Activated CD4-positive, alpha-beta T cell treated with anti-CD3 and anti-CD28 coated beads, Interleukin-2, amount 10 ng/mL, durations not matched to agents 24 days and 14 days (primary cell): Measurements from ENCODE around the gene NTN1. TPM values are rescaled to one million over a fixed set of nuclear protein-coding genes. Genes with fewer than 3 reads are reported as not detected.
A peak's percentile ranks its signal among the peaks of the same experiment; 100 is the strongest.

Experiments
- DNase-seq: peaks from one replicate; pipeline ENCODE4 v3.0.0; 2022
- H3K27ac Mint-ChIP-seq: one replicate; pipeline ENCODE4 v1.8.0; 2022; ENCODE audit warnings: mild to moderate bottlenecking, mixed read lengths
- H3K27me3 Mint-ChIP-seq: one replicate; pipeline ENCODE4 v1.8.0; 2022; ENCODE audit warnings: mixed read lengths
- H3K36me3 Mint-ChIP-seq: one replicate; pipeline ENCODE4 v1.8.0; 2022; ENCODE audit warnings: low read depth, mild to moderate bottlenecking, mixed read lengths
- H3K4me1 Mint-ChIP-seq: one replicate; pipeline ENCODE4 v1.8.0; 2021; ENCODE audit warnings: mixed read lengths
- H3K4me3 Mint-ChIP-seq: one replicate; pipeline ENCODE4 v1.8.0; 2022; ENCODE audit warnings: mild to moderate bottlenecking, moderate library complexity, mixed read lengths
- H3K9me3 Mint-ChIP-seq: one replicate; pipeline ENCODE4 v1.8.0; 2021; ENCODE audit warnings: mixed read lengths
- intact Hi-C: fragments of 100-400 bp; cut with micrococcal nuclease; formaldehyde crosslinking; loops from one replicate; pipeline ENCODE4 v1.15.1; 2023
- total RNA-seq: library from RNA; stranded (reverse); gene quantifications from 2 replicates; pipeline ENCODE4 v1.2.3, GENCODE V29; 2022

Gene NTN1
- total RNA-seq, 1 donor from 2014 or later = 0.51 TPM

- Mint-ChIP-seq H3K4me1 (peaks cover 8% of the 10 kb centered on the region), H3K4me3 (peak overlapping the region; percentile 84), H3K27me3 (no peaks in the 10 kb centered on the region), H3K9me3 (no peaks in the 10 kb centered on the region), H3K27ac (peak overlapping the region; percentile 70), H3K36me3 (no peaks in the 10 kb centered on the region)
- peak; percentile 90 for DNase-seq
- intact Hi-C loops = loop anchor here (5.0 to 10.0 kb wide), 2 partner anchors 32 to 55 kb away; no protein-coding TSS in a partner anchor
Measured at GRCh38 chr17:9239793-9240658, 218.7 kb downstream of the NTN1 start.

- Mint-ChIP-seq H3K36me3 (no peaks in the 10 kb centered on the region), H3K4me1 (peaks cover 6% of the 10 kb centered on the region), H3K27ac (no peak overlapping the region), H3K9me3 (no peaks in the 10 kb centered on the region), H3K27me3 (no peaks in the 10 kb centered on the region), H3K4me3 (no peak overlapping the region)
- DNase-seq = no peak
- intact Hi-C loops = no loop called here
Measured at GRCh38 chr17:9240659-9241370, 219.5 kb downstream of the NTN1 start.

DNA sequence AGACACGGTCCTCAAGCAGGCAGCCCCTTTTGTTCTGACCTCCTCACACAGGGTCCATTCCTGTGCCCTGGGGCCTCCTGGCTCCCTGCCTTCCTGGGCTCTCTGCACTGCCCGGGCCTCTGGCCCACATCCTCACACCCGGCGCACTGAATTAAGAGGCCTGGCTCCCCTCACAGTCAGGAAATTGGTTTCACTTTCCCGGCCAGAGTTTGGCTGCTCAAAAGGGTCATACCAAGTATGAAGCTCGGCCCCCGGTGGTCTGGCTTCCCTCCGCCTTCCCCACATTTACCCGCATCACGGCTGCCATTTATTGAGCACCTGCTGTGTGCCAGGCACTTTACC, 220.0 kb downstream of the NTN1 start:
- H3K4me1 Mint-ChIP-seq = peaks cover 6% of the 10 kb centered on the region
- intact Hi-C loops = no loop called here
- no peaks in the 10 kb centered on the region for H3K36me3 Mint-ChIP-seq
- H3K27ac Mint-ChIP-seq = no peak overlapping the region
- no peaks in the 10 kb centered on the region for H3K27me3 Mint-ChIP-seq
- peak overlapping the region; percentile 11 for H3K4me3 Mint-ChIP-seq
- no peaks in the 10 kb centered on the region for H3K9me3 Mint-ChIP-seq
- no peak for DNase-seq

- H3K27me3 Mint-ChIP-seq = no peaks in the 10 kb centered on the region
- intact Hi-C loops = no loop called here
- no peaks in the 10 kb centered on the region for H3K36me3 Mint-ChIP-seq
- no peak overlapping the region for H3K27ac Mint-ChIP-seq
- no peak for DNase-seq
- peak overlapping the region; percentile 11 for H3K4me3 Mint-ChIP-seq
- H3K4me1 Mint-ChIP-seq = peaks cover 6% of the 10 kb centered on the region
- no peaks in the 10 kb centered on the region for H3K9me3 Mint-ChIP-seq
Measured at GRCh38 chr17:9241774-9242496, 220.6 kb downstream of the NTN1 start.

- intact Hi-C loops = no loop called here
- Mint-ChIP-seq H3K36me3 (no peaks in the 10 kb centered on the region), H3K4me1 (peaks cover 6% of the 10 kb centered on the region), H3K27ac (no peak overlapping the region), H3K27me3 (no peaks in the 10 kb centered on the region), H3K4me3 (no peak overlapping the region), H3K9me3 (no peaks in the 10 kb centered on the region)
- no peak for DNase-seq
Measured at GRCh38 chr17:9242497-9242881, 221.2 kb downstream of the NTN1 start.

GRCh38 chr17:9242983-9243382, 221.7 kb downstream of the NTN1 start:
- H3K36me3 Mint-ChIP-seq = no peaks in the 10 kb centered on the region
- no peaks in the 10 kb centered on the region for H3K9me3 Mint-ChIP-seq
- no peak overlapping the region for H3K4me3 Mint-ChIP-seq
- no peak overlapping the region for H3K27ac Mint-ChIP-seq
- intact Hi-C loops = no loop called here
- no peak for DNase-seq
- H3K27me3 Mint-ChIP-seq = no peaks in the 10 kb centered on the region
- H3K4me1 Mint-ChIP-seq = peaks cover 6% of the 10 kb centered on the region

DNA sequence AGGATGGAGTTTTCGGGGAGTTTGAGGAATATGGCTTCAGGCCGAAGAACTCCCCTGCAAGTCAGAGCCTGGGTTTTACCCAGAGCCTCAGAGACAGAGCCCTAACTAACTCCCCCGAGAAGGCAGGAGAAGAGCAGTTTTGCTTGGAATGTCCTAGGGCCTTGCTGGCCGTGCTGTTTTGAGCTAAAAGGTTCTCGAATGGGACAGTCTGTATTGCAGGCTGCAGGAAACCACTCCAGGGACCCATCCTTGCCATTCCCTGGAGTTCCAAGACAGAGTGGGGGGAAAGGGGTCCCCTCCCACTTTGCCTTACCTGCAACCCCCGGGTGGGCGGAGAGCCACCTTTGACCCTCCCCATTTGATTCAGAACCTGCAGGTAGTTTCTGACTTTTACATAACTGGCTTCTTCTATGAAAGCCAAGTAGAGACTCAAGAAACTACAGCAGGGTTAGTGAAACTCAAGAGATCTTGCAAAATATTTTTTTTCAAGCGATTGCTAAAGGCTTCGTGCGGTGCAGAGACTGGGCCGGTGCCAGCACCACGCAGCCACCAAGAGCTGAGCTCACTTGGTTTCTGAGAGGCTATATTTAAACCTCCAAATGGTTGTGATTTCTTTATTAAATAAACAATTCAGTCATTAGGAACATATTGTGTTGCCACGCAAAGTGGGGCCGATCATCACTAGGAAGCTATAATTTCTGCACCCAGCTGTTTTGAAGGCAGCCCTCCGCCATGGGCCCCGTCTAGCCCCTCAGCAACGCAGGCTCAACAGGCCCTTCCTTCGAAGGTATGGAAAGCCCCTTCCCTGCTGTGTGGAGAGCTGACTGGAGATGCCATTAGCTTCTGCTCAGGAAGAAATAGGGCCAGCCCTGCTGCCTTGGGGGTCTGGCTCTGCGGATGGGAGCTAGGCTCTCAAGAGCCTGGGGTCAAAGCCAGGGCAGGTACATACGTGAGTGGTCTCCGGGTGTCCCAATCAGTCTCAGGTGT, 223.0 kb downstream of the NTN1 start:
- Mint-ChIP-seq H3K4me1 (peaks cover 3% of the 10 kb centered on the region), H3K27ac (no peak overlapping the region), H3K36me3 (no peaks in the 10 kb centered on the region), H3K27me3 (no peaks in the 10 kb centered on the region), H3K4me3 (no peak overlapping the region), H3K9me3 (no peaks in the 10 kb centered on the region)
- DNase-seq = no peak
- intact Hi-C loops = no loop called here

DNA sequence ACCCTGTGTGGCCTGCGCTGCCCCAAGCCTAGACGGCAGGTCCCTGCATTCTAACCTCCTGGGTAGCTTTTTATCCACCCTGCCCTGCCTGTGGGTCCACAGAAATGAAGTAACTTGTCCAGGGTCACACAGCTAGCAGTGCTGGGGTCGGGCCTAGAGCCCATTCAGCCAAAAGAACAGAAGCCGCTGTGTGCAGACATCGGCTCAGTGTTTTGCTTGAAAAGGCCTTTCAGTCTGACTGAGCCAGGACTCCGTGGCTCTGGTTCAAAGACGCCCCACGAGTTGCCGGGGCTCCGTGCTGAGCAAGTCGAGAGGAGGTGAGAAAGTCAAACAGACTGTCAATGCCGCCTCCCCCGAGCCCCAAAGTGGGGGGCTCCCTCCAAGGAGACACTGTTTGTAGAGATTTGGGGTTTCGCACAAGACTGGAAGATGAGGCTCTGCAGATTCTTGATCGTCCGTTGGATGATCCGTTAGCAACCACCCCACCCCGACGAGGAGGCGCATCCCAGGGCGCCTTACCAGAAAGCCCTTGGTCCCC, 226.2 kb downstream of the NTN1 start:
- no peak overlapping the region for H3K27ac Mint-ChIP-seq
- peaks cover 5% of the 10 kb centered on the region for H3K4me1 Mint-ChIP-seq
- DNase-seq = no peak
- no peak overlapping the region for H3K4me3 Mint-ChIP-seq
- no peaks in the 10 kb centered on the region for H3K27me3 Mint-ChIP-seq
- H3K9me3 Mint-ChIP-seq = no peaks in the 10 kb centered on the region
- intact Hi-C loops = no loop called here
- peaks cover 2% of the 10 kb centered on the region for H3K36me3 Mint-ChIP-seq

GRCh38 chr17:9249245-9249953, 228.1 kb downstream of the NTN1 start:
- intact Hi-C loops = no loop called here

GRCh38 chr17:9251273-9251672, 230.0 kb downstream of the NTN1 start:
- peaks cover 2% of the 10 kb centered on the region for H3K36me3 Mint-ChIP-seq
- no peak for DNase-seq
- no peaks in the 10 kb centered on the region for H3K27me3 Mint-ChIP-seq
- peaks cover 18% of the 10 kb centered on the region for H3K4me1 Mint-ChIP-seq
- no peak overlapping the region for H3K27ac Mint-ChIP-seq
- intact Hi-C loops = no loop called here
- no peaks in the 10 kb centered on the region for H3K9me3 Mint-ChIP-seq
- H3K4me3 Mint-ChIP-seq = no peak overlapping the region

More at GRCh38 chr17:9249245-9249953, 228.1 kb downstream of the NTN1 start:
- Mint-ChIP-seq H3K27ac (no peak overlapping the region), H3K9me3 (no peaks in the 10 kb centered on the region), H3K27me3 (no peaks in the 10 kb centered on the region), H3K4me3 (no peak overlapping the region), H3K36me3 (peaks cover 2% of the 10 kb centered on the region), H3K4me1 (peaks cover 16% of the 10 kb centered on the region)
- no peak for DNase-seq

DNA sequence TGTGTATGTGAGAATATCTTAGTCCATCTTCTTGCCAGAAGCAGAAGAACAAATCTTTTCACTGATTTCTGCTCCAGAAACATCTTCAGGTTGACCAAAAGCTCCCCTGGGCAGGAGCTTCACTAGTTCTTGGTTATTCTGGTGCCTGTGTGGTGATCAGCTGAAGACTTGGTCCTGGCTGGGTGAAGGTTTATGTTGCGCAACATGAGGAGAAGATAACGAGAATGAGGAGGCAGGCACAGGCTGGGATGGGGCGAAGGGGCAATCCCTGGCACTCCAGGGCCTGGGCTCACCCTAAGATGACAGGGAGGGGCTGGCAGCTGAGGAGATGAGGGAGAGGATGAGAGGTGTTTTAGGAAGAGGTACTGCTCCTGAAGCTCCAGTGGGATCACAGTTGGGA, 232.0 kb downstream of the NTN1 start:
- Mint-ChIP-seq H3K27ac (peak overlapping the region; percentile 87), H3K4me3 (no peak overlapping the region), H3K4me1 (peaks cover 18% of the 10 kb centered on the region), H3K27me3 (no peaks in the 10 kb centered on the region), H3K9me3 (no peaks in the 10 kb centered on the region), H3K36me3 (peaks cover 2% of the 10 kb centered on the region)
- no peak for DNase-seq
- intact Hi-C loops = loop anchor here (2.0 kb wide), 1 partner anchor 37 kb away; no protein-coding TSS in a partner anchor

DNA sequence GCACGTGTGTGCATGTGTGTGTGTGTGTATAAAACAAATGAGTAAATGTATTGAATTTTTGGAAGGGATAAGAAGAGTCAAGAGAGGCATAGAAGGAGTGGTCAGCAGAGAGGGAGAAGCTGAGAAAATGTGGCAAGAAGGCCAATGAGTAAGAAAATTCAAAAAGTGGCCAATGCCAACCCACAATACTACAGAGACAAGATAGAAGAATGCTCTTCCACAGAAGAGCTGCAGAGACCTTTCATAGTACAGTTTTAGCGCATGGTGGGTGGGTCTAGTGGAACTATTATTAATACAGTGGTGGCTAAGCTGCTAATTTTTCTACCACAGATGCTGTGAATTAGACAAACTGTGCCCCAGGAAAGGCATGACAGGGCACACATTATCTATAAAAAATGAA, 233.5 kb downstream of the NTN1 start:
- intact Hi-C loops = no loop called here
- Mint-ChIP-seq H3K9me3 (no peaks in the 10 kb centered on the region), H3K4me3 (no peak overlapping the region), H3K27me3 (no peaks in the 10 kb centered on the region), H3K36me3 (peaks cover 2% of the 10 kb centered on the region), H3K27ac (no peak overlapping the region), H3K4me1 (peaks cover 18% of the 10 kb centered on the region)
- no peak for DNase-seq
